Panc1 (cell line): Measurements from ENCODE around the gene GGT6. TPM values are rescaled to one million over a fixed set of nuclear protein-coding genes. Genes with fewer than 3 reads are reported as not detected.

Experiments used
- ATAC-seq: fragments of 200-7000 bp; cut with Tn5 transposase; 2 replicates; pipeline ENCODE4 v1.9.1; 2020; ENCODE audit warnings: mild to moderate bottlenecking, moderate library complexity
- BruUV-seq: library from RNA; stranded (reverse); fragments of 400-500 nt; replicated peaks from 2 replicates; lab custom pipeline; 2021; lab: Mats Ljungman, UMichigan
- CTCF ChIA-PET: fragments of 300-600 bp; sonication (Branson Sonifier 250); formaldehyde crosslinking; loops from one replicate; lab custom pipeline; 2022; ENCODE audit warnings: antibody characterized with exemption; lab: Charles Lee
- POLR2A ChIA-PET: fragments of 300-600 bp; sonication (Branson Sonifier 250); formaldehyde crosslinking; loops from one replicate; lab custom pipeline; 2022; ENCODE audit warnings: antibody characterized with exemption; lab: Charles Lee
- DNase-seq: peaks from one replicate; pipeline ENCODE4 v3.0.0-alpha.2; 2010; ENCODE audit warnings: low read depth, low spot score
- H3K27ac ChIP-seq: 2 replicates; pipeline ENCODE4 v1.5.1; 2011; ENCODE audit warnings: mild to moderate bottlenecking, low read length, inconsistent platforms
- H3K27me3 ChIP-seq: fragments of 200-500 bp; sonication (Bioruptor generic); 2 replicates; pipeline ENCODE4 v1.6.0; 2014; ENCODE audit warnings: low read length, inconsistent platforms; ENCODE audit not compliant: control insufficient read depth, insufficient read depth
- H3K36me3 ChIP-seq: fragments of 200-500 bp; sonication (Bioruptor generic); 2 replicates; pipeline ENCODE4 v1.5.1; 2014; ENCODE audit warnings: inconsistent platforms, mild to moderate bottlenecking, low read length, moderate library complexity; ENCODE audit not compliant: control insufficient read depth, insufficient read depth
- H3K4me1 ChIP-seq: 2 replicates; pipeline ENCODE4 v1.5.1; 2011; ENCODE audit warnings: inconsistent platforms, mild to moderate bottlenecking, low read length, moderate library complexity; ENCODE audit not compliant: control insufficient read depth, insufficient read depth
- H3K4me3 ChIP-seq, 2 experiments: 2 replicates each; pipeline ENCODE4 v1.5.1; 2011 to 2012; ENCODE audit warnings: low read depth in 2 of 2, low read length in 2 of 2, mild to moderate bottlenecking in 2 of 2, inconsistent platforms in 1 of 2, moderate library complexity in 1 of 2
- H3K9me3 ChIP-seq: fragments of 200-500 bp; sonication (Bioruptor generic); 2 replicates; pipeline ENCODE4 v1.5.1; 2014; ENCODE audit warnings: low read depth, mild to moderate bottlenecking, inconsistent platforms, low read length, moderate library complexity; ENCODE audit not compliant: control insufficient read depth, insufficient read depth
- CTCF ChIP-seq: fragments of 450-650 bp; IDR thresholded peaks from 2 replicates; pipeline ENCODE4 v1.5.1; 2017; ENCODE audit warnings: mild to moderate bottlenecking
- POLR2AphosphoS5 ChIP-seq: IDR thresholded peaks from 2 replicates; pipeline ENCODE4 v1.6.1; 2012; ENCODE audit warnings: mild to moderate bottlenecking, low read depth, low read length, moderate library complexity
- REST ChIP-seq, 2 experiments: IDR thresholded peaks; 2 replicates each; pipeline ENCODE4 v1.6.1; 2011 to 2012; ENCODE audit warnings: low read depth in 2 of 2, control low read depth in 1 of 2, low read length in 1 of 2, mild to moderate bottlenecking in 1 of 2, moderate library complexity in 1 of 2; ENCODE audit not compliant: insufficient read depth in 1 of 2
- SIN3A ChIP-seq: IDR thresholded peaks from 2 replicates; pipeline ENCODE4 v1.6.1; 2012; ENCODE audit warnings: low read depth, mild to moderate bottlenecking, low read length, moderate library complexity, borderline replicate concordance; ENCODE audit not compliant: insufficient read depth
- TCF7L2 ChIP-seq: IDR thresholded peaks from 2 replicates; pipeline ENCODE4 v1.6.1; 2011; ENCODE audit warnings: mild to moderate bottlenecking, low read depth, low read length, inconsistent platforms
- in situ Hi-C: cut with HindIII; loops from 2 replicates; pipeline ENCODE4 v1.10.0; 2016; ENCODE audit warnings: low sequenced_read_pairs, low pct_unique_long_range_greater_than_20kb
- intact Hi-C: fragments of 100-400 bp; cut with micrococcal nuclease; formaldehyde crosslinking; loops from one replicate; pipeline ENCODE4 v1.10.0; 2022; ENCODE audit not compliant: unreplicated experiment
- total RNA-seq: library from RNA; stranded (reverse); gene quantifications from one replicate; pipeline ENCODE4 v1.2.1, GENCODE V29; 2021; ENCODE audit not compliant: unreplicated experiment

The GGT6 gene
- total RNA-seq, 1 experiment from 2014 or later: not detected

- Histone ChIP-seq H3K36me3 (no peaks in the 10 kb centered on the region), H3K4me1 (no peaks in the 10 kb centered on the region), H3K27me3 (no peaks in the 10 kb centered on the region), H3K9me3 (no peaks in the 10 kb centered on the region), H3K27ac (no peak overlapping the region), H3K4me3 (no peak overlapping the region)
- BruUV-seq: no TSS peak
- ChIA-PET CTCF (no interaction called here), POLR2A (no interaction called here)
- in situ Hi-C loops: no loop called here
- TF ChIP-seq TCF7L2: no peak
- no peak for TF ChIP-seq REST (IDR thresholded peaks at IDR 0.05; ENCODE audit: insufficient read depth in 1 of 2, low read depth in 2 of 2, low read length in 1 of 2)
- no peak for TF ChIP-seq CTCF
- TF ChIP-seq POLR2AphosphoS5: no peak
- no peak for TF ChIP-seq SIN3A
- no peak for DNase-seq
- intact Hi-C loops: no loop called here
- no peak for ATAC-seq
These were observed 47.9 kb downstream of the GGT6 start for GRCh38 chr17:4512156-4513112.

- no peak overlapping the region for H3K4me3 ChIP-seq
- H3K27ac ChIP-seq: no peak overlapping the region
- no TSS peak for BruUV-seq
- intact Hi-C loops (no loop called here), in situ Hi-C loops (no loop called here)
- POLR2A ChIA-PET: no interaction called here
- no peaks in the 10 kb centered on the region for H3K36me3 ChIP-seq
- no peaks in the 10 kb centered on the region for H3K27me3 ChIP-seq
- no peaks in the 10 kb centered on the region for H3K9me3 ChIP-seq
- CTCF ChIA-PET: no interaction called here
- TF ChIP-seq TCF7L2 (no peak), REST (IDR thresholded peaks at IDR 0.05; ENCODE audit: insufficient read depth in 1 of 2, low read depth in 2 of 2, low read length in 1 of 2) (no peak), SIN3A (no peak), CTCF (no peak), POLR2AphosphoS5 (no peak)
- no peak for DNase-seq
- no peaks in the 10 kb centered on the region for H3K4me1 ChIP-seq
- no peak for ATAC-seq
These were observed 49.0 kb downstream of the GGT6 start for GRCh38 chr17:4511199-4511932.
